ENCODE data around the gene CCDC110.

Gene CCDC110

DNA sequence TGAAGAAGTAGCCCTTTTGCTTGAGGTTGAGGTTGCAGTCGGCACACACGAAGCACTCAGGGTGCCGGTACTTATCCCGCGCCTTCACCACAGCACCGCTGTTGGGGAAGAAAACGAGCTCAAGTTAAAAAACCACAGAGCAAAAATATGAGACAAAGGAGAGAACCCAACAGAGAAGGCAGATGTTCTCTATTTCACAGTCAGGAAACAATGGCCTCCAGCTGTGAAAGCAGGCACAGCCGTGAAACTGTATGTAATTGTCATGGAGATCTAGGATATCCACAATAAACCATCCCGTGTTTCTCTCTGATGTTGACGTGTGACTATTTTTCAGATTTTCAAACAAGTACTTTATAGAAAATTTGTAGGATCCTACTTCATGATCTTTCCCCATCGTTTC, 30.9 kb upstream of the CCDC110 start:
- peak overlapping the region; percentile 20; the same call in 1 of the 2 replicates for H3K9ac ChIP-seq
- H3K79me2 ChIP-seq (ENCODE audit: insufficient read depth, low read depth) = no peaks in the 10 kb centered on the region
- H3K36me3 ChIP-seq (ENCODE audit: insufficient read depth) = no peaks in the 10 kb centered on the region
- peak overlapping the region; percentile 73 for H3K27ac ChIP-seq
- TF ChIP-seq, protein P1, sequence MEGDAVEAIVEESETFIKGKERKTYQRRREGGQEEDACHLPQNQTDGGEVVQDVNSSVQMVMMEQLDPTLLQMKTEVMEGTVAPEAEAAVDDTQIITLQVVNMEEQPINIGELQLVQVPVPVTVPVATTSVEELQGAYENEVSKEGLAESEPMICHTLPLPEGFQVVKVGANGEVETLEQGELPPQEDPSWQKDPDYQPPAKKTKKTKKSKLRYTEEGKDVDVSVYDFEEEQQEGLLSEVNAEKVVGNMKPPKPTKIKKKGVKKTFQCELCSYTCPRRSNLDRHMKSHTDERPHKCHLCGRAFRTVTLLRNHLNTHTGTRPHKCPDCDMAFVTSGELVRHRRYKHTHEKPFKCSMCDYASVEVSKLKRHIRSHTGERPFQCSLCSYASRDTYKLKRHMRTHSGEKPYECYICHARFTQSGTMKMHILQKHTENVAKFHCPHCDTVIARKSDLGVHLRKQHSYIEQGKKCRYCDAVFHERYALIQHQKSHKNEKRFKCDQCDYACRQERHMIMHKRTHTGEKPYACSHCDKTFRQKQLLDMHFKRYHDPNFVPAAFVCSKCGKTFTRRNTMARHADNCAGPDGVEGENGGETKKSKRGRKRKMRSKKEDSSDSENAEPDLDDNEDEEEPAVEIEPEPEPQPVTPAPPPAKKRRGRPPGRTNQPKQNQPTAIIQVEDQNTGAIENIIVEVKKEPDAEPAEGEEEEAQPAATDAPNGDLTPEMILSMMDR (conservative IDR thresholded peaks at IDR 0.05; ENCODE audit: low read depth, low read length) = no peak
- no peak overlapping the region for H3K4me3 ChIP-seq (IDR thresholded peaks at IDR 0.05; ENCODE audit: insufficient read depth, low read depth, low read length)
- no peaks in the 10 kb centered on the region for H3K27me3 ChIP-seq (ENCODE audit: insufficient read depth, low read depth)
- H3K4me2 ChIP-seq = peak overlapping the region; percentile 49
- H3K4me1 ChIP-seq (ENCODE audit: low read depth, poor library complexity, severe bottlenecking) = peaks cover 28% of the 10 kb centered on the region
- H2AFZ ChIP-seq (ENCODE audit: low read depth) = peak overlapping the region; percentile 5; the same call in 1 of the 2 replicates
- H4K20me1 ChIP-seq (ENCODE audit: insufficient read depth) = no peaks in the 10 kb centered on the region

DNA sequence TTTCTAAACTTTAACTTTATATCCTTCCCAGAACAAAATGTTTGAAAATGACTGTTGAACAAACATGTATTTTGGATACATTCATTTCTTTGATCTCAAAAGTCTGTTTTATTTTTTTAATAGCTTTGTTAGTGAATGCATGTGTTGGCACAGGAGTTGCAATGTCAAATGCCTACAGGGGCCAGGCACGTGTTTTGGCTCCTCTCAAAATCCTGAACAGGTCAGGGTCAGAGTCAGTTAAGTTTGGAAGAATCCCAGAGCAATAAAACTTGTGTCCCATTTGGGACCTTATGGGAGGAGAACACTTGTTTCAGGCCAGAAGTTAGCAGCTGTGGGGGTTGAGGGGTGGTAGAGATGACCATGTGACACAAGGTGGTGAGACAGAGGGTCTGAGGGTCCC, 29.0 kb upstream of the CCDC110 start:
- TF ChIP-seq, protein P1 (conservative IDR thresholded peaks at IDR 0.05; ENCODE audit: low read depth, low read length) = no peak
- Histone ChIP-seq H4K20me1 (ENCODE audit: insufficient read depth) (no peaks in the 10 kb centered on the region), H3K9ac (no peak overlapping the region), H3K27ac (no peak overlapping the region), H3K4me2 (no peak overlapping the region), H3K4me3 (IDR thresholded peaks at IDR 0.05; ENCODE audit: insufficient read depth, low read depth, low read length) (no peak overlapping the region), H3K36me3 (ENCODE audit: insufficient read depth) (no peaks in the 10 kb centered on the region), H2AFZ (ENCODE audit: low read depth) (no peak overlapping the region), H3K27me3 (ENCODE audit: insufficient read depth, low read depth) (no peaks in the 10 kb centered on the region), H3K4me1 (ENCODE audit: low read depth, poor library complexity, severe bottlenecking) (peaks cover 27% of the 10 kb centered on the region), H3K79me2 (ENCODE audit: insufficient read depth, low read depth) (no peaks in the 10 kb centered on the region)

DNA sequence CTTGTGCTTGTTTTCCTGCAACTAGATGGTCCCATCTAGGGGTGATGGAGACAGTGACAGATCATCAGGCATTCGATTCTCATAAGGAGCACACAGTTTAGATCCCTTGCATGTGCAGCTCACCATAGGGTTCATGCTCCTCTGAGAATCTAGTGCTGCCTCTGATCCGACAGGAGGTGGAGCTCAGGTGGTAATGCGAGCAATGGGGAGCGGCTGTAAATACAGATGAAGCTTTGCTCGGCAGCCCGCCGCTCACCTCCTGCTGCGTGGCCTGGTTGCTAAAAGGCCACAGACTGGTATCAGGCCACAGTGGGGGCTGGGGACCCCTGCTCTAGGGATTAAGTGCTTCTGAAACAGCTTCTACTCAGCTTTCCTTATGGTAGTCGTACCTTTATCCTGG, 28.5 kb upstream of the CCDC110 start:
- H3K79me2 ChIP-seq (ENCODE audit: insufficient read depth, low read depth) = no peaks in the 10 kb centered on the region
- H3K27ac ChIP-seq = no peak overlapping the region
- H3K4me1 ChIP-seq (ENCODE audit: low read depth, poor library complexity, severe bottlenecking) = peaks cover 27% of the 10 kb centered on the region
- no peaks in the 10 kb centered on the region for H4K20me1 ChIP-seq (ENCODE audit: insufficient read depth)
- TF ChIP-seq, protein P1 (conservative IDR thresholded peaks at IDR 0.05; ENCODE audit: low read depth, low read length) = no peak
- no peak overlapping the region for H3K4me2 ChIP-seq
- H3K9ac ChIP-seq = no peak overlapping the region
- H2AFZ ChIP-seq (ENCODE audit: low read depth) = no peak overlapping the region
- H3K36me3 ChIP-seq (ENCODE audit: insufficient read depth) = no peaks in the 10 kb centered on the region
- H3K27me3 ChIP-seq (ENCODE audit: insufficient read depth, low read depth) = no peaks in the 10 kb centered on the region
- no peak overlapping the region for H3K4me3 ChIP-seq (IDR thresholded peaks at IDR 0.05; ENCODE audit: insufficient read depth, low read depth, low read length)

DNA sequence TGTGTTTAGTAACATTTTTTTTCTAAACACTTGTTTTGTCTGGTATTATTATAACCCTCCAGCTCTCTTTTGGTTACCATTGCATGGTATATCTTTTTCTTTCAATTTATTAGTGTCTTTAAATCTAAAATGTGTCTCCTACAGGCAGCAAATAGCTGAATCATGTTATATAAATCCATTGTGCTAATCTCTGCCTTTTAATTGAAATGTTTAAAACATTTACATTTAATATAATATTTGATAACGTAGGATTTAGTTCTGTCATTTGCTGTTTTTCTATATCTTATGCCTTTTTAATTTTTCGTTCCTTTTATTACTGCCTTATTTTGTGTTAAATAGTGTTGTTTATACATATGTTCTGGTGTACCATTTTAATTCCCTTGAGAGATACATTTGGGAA, 17.1 kb upstream of the CCDC110 start:
- Histone ChIP-seq H3K36me3 (ENCODE audit: insufficient read depth) (no peaks in the 10 kb centered on the region), H4K20me1 (ENCODE audit: insufficient read depth) (no peaks in the 10 kb centered on the region), H3K9ac (no peak overlapping the region), H3K27ac (no peak overlapping the region), H2AFZ (ENCODE audit: low read depth) (no peak overlapping the region), H3K27me3 (ENCODE audit: insufficient read depth, low read depth) (no peaks in the 10 kb centered on the region), H3K4me1 (ENCODE audit: low read depth, poor library complexity, severe bottlenecking) (peaks cover 14% of the 10 kb centered on the region), H3K79me2 (ENCODE audit: insufficient read depth, low read depth) (no peaks in the 10 kb centered on the region), H3K4me2 (no peak overlapping the region), H3K4me3 (IDR thresholded peaks at IDR 0.05; ENCODE audit: insufficient read depth, low read depth, low read length) (no peak overlapping the region)
- TF ChIP-seq, protein P1 (conservative IDR thresholded peaks at IDR 0.05; ENCODE audit: low read depth, low read length) = no peak
